HG03469 (cell line): ENCODE data around the gene S100A2.

Experiments
- ATAC-seq: cut with Tn5 transposase; IDR thresholded peaks from one replicate; pipeline ENCODE4 v1.9.1; 2021; ENCODE audit warnings: mild to moderate bottlenecking, moderate library complexity, moderate number of reproducible peaks; ENCODE audit not compliant: unreplicated experiment

S100A2 gene

GRCh38 chr1:153565529-153566374 lies at the start of gene S100A2:
S100A2 (minus strand) TSS chr1:153565844; CDS start chr1:153563877, 1,967 bp downstream.
- no peak for ATAC-seq

- no peak for ATAC-seq
These were observed 49.8 kb upstream of the S100A2 start for GRCh38 chr1:153615406-153615805.

GRCh38 chr1:153614906-153615305 lies 49.3 kb upstream of the S100A2 start:
- no peak for ATAC-seq

GRCh38 chr1:153614189-153614900 lies 48.7 kb upstream of the S100A2 start:
- no peak for ATAC-seq

GRCh38 chr1:153613406-153613805 lies 47.8 kb upstream of the S100A2 start:
- no peak for ATAC-seq

- ATAC-seq, result no peak
These were observed 47.2 kb upstream of the S100A2 start, which contains the start of gene S100A16 for GRCh38 chr1:153612755-153613331. S100A16 (minus strand) TSS chr1:153613137; CDS start chr1:153608151, 4,986 bp downstream.

- ATAC-seq, result no peak
These were observed 46.6 kb upstream of the S100A2 start for GRCh38 chr1:153612111-153612754.

- ATAC-seq, result no peak
These were observed 45.7 kb upstream of the S100A2 start for GRCh38 chr1:153611356-153611755.

GRCh38 chr1:153610811-153611301 lies 45.2 kb upstream of the S100A2 start:
- ATAC-seq, result no peak

GRCh38 chr1:153610334-153610733 lies 44.7 kb upstream of the S100A2 start:
- no peak for ATAC-seq

- no peak for ATAC-seq
These were observed 43.9 kb upstream of the S100A2 start for GRCh38 chr1:153609585-153609907.

- no peak for ATAC-seq
These were observed 43.3 kb upstream of the S100A2 start for GRCh38 chr1:153608742-153609584.

- ATAC-seq, result no peak
These were observed 42.5 kb upstream of the S100A2 start for GRCh38 chr1:153608089-153608682.

GRCh38 chr1:153607381-153607780 lies 41.7 kb upstream of the S100A2 start:
- no peak for ATAC-seq

- no peak for ATAC-seq
These were observed 40.5 kb upstream of the S100A2 start for GRCh38 chr1:153606194-153606593.

GRCh38 chr1:153602749-153603148 lies 37.1 kb upstream of the S100A2 start:
- no peak for ATAC-seq

- no peak for ATAC-seq
These were observed 34.2 kb upstream of the S100A2 start for GRCh38 chr1:153599847-153600246.

GRCh38 chr1:153598309-153599172 lies 32.9 kb upstream of the S100A2 start:
- ATAC-seq, result peak; percentile 88

GRCh38 chr1:153597206-153597605 lies 31.6 kb upstream of the S100A2 start:
- ATAC-seq, result no peak
